ENCODE results near the gene CFAP20. TPM values are rescaled to one million over a fixed set of nuclear protein-coding genes. Genes with fewer than 3 reads are reported as not detected.

CFAP20 gene
- total RNA-seq = 27.6 and 29.8 TPM in 2 replicates

GRCh38 chr16:58129097-58129936, at the start of gene CFAP20:
CFAP20 (minus strand) TSS chr16:58129381; CDS start chr16:58129115, 266 bp downstream.

Other genes with a start within 250 kb of the CFAP20 start
- gene CNGB1, start 158.3 kb downstream of the CFAP20 start, total RNA-seq = not detected in 2 replicates
- gene ZNF319, start 128.7 kb downstream of the CFAP20 start, total RNA-seq = 5.5 and 7.1 TPM in 2 replicates
- gene USB1, start 128.0 kb downstream of the CFAP20 start, total RNA-seq = 44.6 and 53.8 TPM in 2 replicates
- gene MMP15, start 103.6 kb downstream of the CFAP20 start, total RNA-seq = 2.4 and 4.3 TPM in 2 replicates
- 44.6 and 52.7 TPM in 2 replicates for gene CSNK2A2, start 68.7 kb upstream of the CFAP20 start, total RNA-seq
- not detected in 2 replicates for gene PRSS54, start 165.6 kb upstream of the CFAP20 start, total RNA-seq